Measurements from ENCODE around the gene ABO.
"Not testable (repeated sequence)": the region's sequence is repeated elsewhere in the genome, so short reads cannot be mapped to it uniquely, and the experiment has no call there.

- not testable (repeated sequence) for TF ChIP-seq CTCF (tag by site-specific recombination; IDR thresholded peaks at IDR 0.05); ZNF362 (tag by site-specific recombination; IDR thresholded peaks at IDR 0.05); ZNF768 (tag by site-specific recombination; IDR thresholded peaks at IDR 0.05); ZNF398 (tag by site-specific recombination; IDR thresholded peaks at IDR 0.05); ZNF76 (tag by site-specific recombination; IDR thresholded peaks at IDR 0.05; ENCODE audit: borderline replicate concordance, low read depth)
These were observed 8.4 kb upstream of the ABO start for GRCh38 chr9:133283255-133284032.
